SKM-1 (cell line): Measurements from ENCODE around the gene ZNF253.
A peak's percentile ranks its signal among the peaks of the same experiment; 100 is the strongest.
"Not testable (repeated sequence)": the region's sequence is repeated elsewhere in the genome, so short reads cannot be mapped to it uniquely, and the experiment has no call there.

Experiments used
- DNase-seq: peaks from one replicate; lab custom pipeline; 2025; ENCODE audit not compliant: unreplicated experiment; lab: John Stamatoyannopoulos, UW

ZNF253 gene

DNA sequence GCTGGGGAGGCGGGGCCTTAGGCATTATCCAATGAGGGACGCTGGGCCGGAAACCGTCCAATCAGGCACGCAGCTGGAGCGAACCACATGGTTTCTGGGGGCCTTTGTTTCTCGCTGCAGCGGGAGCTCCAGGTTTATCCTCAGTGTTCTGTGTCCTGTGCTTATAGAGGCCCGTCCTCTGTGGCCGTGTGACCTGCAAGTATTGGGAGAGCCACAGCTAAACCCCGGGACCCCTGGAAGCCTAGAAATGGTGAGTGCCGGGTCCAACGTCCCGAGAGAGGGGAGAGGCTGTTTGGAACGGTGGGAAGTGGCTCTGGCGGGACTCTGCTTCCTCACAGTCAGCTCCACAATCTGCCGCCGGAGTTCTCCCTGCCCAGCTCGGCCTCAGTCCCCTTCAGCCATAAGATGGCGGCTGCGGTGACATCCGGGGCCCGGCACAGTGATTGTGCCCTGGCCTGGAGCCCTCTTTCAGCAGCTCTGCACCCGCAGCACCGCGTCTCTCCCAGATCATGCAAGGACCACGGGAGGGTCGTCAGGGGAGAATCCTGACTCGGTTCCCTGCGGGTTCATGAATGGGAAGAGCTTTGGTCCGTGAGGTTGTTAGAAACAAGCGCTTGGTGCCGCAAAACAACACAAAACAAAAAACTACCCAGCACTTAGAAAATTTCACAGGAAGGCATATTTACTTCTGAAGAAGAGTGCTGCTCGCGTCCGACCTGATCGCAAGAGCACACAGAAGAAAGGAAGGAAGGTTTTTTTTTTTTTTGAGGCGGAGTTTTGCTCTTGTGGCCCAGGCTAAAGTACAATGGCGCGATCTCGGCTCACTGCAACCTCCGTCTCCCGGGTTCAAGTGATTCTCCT lies at the start of gene ZNF253:
ZNF253 (plus strand) TSS at position 133 of the 861 bp plus-strand sequence; CDS start at position 248, 115 bp downstream.
- DNase-seq, result peak; percentile 94

- DNase-seq, result no peak
Measured at GRCh38 chr19:19816679-19817078, 49.0 kb upstream of the ZNF253 start.

GRCh38 chr19:19817357-19817756 lies 48.3 kb upstream of the ZNF253 start:
- DNase-seq, result no peak

DNA sequence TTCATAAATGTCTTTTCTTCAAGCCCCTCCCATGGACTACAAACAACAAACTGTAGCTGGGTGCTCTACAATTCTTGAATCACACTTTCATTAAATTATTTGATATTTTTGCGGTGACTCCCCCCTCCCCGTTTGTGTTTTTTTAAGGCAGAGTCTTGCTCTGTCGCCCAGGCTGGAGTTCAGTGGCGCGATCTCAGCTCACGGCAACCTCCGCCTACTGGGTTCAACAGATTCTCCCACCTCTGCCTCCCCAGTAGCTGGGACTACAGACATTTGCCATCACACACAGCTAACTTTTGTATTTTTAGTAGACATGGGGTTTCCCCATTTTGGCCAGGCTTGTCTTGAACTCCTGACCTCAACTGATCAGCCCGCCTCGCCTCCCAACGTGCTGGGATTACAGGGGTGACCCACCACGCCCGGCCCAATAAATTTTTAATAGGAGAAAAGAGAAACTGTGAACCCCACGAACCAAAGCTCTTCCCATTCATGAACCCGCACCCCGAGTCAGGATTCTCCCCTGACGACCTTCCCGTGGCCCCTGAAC lies 44.8 kb upstream of the ZNF253 start:
- no peak for DNase-seq

GRCh38 chr19:19821366-19821951 lies 44.2 kb upstream of the ZNF253 start, which contains the start of gene ZNF506:
Gene ZNF506 (minus strand): TSS chr19:19821750. CDS start chr19:19821603, 147 bp downstream.
- peak; percentile 96 for DNase-seq

DNA sequence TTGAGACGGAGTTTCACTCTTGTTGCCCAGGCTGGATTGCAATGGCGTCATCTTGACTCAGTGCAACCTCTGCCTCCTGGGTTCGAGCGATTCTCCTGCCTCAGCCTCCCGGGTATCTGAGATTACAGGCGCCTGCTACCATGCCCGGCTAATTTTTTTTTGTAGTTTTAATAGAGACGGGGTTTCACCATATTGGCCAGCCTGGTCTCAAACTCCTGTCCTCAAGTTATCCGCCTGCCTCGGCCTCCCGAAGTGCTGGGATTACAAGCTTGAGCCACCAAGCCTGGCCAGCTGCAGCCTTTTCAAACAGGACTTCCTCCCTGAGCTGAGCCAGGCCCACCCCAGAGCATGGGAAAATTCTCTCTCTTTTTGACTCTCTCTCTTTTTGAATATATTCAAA lies 43.7 kb upstream of the ZNF253 start:
- DNase-seq, result not testable (repeated sequence)

DNA sequence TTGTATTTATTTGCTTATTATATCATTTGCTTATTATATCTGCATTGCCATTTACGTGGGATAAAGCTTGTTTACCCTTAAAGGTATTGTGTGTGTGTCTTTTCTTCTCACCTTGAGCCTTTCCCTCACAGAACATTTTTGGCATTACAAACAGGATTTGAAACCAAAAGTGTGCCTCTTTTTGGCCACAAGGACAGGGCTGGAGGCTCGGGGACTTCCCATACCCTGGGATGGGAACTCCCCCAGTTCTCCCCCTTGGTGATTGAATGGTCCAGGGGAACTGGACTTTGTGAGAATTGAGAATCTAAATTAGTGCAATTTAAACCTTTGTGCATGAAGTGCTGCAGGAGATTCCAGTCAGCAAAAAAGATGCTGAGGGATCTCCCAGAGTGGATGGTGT lies 41.8 kb upstream of the ZNF253 start:
- no peak for DNase-seq

GRCh38 chr19:19826875-19827274 lies 38.8 kb upstream of the ZNF253 start:
- no peak for DNase-seq

GRCh38 chr19:19835560-19836038 lies 30.1 kb upstream of the ZNF253 start:
- no peak for DNase-seq

GRCh38 chr19:19847781-19848180 lies 17.9 kb upstream of the ZNF253 start:
- no peak for DNase-seq

DNA sequence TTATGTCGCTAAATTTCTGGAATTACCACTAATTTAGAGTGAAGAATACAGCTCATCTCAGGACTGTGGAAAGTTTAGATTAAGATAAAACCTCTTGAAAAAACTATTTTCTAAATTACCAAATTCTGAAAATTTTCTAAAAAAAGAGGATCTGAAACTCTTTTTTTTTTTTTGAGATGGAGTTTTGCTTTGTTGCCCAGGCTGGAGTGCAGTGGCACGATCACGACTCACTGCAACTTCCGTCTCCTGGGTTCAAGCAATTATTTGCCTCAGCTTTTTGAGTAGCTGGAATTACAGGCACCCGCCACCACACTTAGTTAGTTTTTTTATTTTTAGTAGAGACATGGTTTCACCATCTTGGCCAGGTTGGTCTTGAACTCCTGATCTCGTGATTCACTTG lies 16.6 kb upstream of the ZNF253 start:
- DNase-seq, result no peak

DNA sequence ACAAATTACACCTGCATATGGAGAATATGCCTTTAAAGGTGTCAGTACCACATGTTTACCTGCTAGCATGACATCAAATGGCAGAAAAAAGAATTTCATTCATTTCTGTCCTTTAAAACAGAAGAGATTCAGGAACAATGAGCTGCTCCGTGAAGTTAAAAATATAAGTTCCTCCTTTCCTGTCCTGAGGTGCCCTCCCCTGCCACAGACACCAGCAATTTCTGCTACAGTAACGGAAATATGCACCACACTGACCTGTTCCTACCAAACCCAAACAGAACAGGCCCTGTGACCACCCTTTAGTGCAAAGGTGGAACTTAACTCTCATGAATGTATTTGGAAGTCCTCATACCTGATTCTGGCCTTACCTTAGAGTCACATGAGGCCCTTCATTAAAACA lies 13.9 kb upstream of the ZNF253 start:
- DNase-seq, result peak; percentile 20

GRCh38 chr19:19858751-19859150 lies 6.9 kb upstream of the ZNF253 start:
- DNase-seq, result no peak

DNA sequence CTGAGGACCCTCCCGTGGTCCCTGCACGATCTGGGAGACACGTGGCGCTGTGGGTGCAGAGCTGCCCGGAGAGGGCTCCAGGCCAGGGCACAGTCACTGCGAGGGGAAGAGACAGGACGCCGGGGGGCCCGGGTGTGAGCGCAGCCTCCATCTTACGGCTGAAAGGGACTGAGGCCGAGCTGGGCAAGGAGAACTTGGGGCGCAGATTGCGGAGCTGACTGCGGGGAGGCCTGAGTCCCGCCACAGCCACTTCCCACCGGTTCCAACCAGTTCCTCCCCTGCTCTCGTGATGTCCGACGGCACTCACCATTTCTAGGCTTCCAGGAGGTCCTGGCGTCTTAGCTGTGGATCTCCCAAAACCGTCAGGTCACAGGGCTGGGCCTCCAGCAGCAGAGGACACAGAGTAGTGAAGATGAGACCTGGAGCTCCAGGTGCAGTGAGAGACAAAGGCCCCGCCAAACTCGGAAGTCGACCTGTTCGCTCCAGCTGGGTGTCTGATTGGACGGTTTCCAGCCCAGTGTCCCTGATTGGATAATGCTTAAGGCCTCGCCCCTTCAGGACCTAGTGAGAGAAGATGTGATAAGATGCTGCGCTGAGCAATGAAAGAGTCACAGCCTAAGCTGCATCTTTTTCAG lies 4.8 kb upstream of the ZNF253 start:
- no peak for DNase-seq

GRCh38 chr19:19866611-19867248 lies 1.0 kb downstream of the ZNF253 start:
- DNase-seq, result no peak

GRCh38 chr19:19870086-19870485 lies 4.4 kb downstream of the ZNF253 start:
- not testable (repeated sequence) for DNase-seq

DNA sequence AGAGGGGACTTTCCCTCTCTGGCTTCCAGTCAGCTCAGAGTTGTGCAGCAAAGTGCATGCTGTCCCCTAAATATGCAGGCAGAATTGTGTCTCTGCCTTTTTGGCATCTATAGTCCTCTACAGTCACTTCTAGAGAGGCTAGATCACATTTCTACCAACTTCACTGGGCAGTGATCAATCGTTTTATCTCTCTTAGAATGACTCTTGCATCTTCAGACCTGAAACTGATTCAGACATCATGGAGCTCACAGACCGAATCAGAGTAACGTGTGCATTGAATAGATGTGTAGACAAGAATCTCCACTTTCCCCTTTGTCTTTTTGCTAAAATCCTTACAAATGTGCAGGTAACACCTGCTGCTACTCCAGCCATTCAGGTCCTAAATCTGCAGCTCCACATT lies 6.2 kb downstream of the ZNF253 start:
- DNase-seq, result no peak

GRCh38 chr19:19873381-19873780 lies 7.7 kb downstream of the ZNF253 start:
- no peak for DNase-seq

DNA sequence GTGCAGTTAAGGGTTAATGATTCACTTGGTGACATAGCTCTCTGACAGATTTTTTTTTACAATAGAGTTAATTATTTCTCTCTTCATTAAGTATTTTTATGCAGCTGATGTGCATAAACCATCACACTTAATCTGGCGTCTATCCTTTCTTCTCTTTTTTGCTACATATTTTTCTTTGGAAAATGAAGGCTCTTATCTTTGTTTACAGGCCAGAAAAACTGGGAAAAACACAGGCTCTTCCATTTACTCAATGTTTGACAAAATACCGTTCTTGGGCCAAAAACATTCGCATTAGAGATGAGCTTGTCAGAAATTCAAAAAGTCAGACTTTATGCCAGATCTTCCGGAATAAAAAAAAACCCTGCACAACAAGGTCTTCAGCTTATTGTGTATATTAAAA lies 12.0 kb downstream of the ZNF253 start:
- DNase-seq, result no peak

DNA sequence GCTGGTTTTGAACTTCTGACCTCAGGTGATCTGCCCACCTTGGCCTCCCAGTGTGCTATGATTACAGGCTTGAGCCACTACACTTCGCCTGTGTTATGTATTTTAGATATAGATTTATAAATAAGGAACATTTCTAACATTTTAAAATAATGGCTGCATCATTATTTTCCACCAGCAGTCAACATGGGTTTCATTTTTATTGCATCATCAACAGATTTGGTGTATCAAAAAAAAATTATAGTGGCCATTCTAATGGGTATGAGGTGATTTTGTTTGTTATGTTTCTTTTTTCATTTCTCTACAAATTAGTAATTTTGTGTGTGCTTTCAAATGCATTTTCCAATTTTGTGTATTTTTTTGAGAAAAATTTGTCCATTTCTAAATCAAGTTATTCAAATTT lies 18.9 kb downstream of the ZNF253 start:
- no peak for DNase-seq
